ENCODE measurements around the gene CHRNB1.
"Not testable (repeated sequence)": the region's sequence is repeated elsewhere in the genome, so short reads cannot be mapped to it uniquely, and the experiment has no call there.

- TF ChIP-seq CTCF (IDR thresholded peaks at IDR 0.05; ENCODE audit: low read depth, low read length); POLR2A (IDR thresholded peaks at IDR 0.05; ENCODE audit: extremely low read depth, insufficient read length); MAX (IDR thresholded peaks at IDR 0.05; ENCODE audit: low read depth, low read length): not testable (repeated sequence)
Observed at GRCh38 chr17:7481842-7482741, 37.2 kb downstream of the CHRNB1 start.
